ENCODE measurements around the gene RTP5. TPM values are rescaled to one million over a fixed set of nuclear protein-coding genes. Genes with fewer than 3 reads are reported as not detected.

RTP5 gene
- total RNA-seq, 6 donors from 2014 or later: 0.14 to 2.1 (median 0.69) TPM; not detected in 1

DNA sequence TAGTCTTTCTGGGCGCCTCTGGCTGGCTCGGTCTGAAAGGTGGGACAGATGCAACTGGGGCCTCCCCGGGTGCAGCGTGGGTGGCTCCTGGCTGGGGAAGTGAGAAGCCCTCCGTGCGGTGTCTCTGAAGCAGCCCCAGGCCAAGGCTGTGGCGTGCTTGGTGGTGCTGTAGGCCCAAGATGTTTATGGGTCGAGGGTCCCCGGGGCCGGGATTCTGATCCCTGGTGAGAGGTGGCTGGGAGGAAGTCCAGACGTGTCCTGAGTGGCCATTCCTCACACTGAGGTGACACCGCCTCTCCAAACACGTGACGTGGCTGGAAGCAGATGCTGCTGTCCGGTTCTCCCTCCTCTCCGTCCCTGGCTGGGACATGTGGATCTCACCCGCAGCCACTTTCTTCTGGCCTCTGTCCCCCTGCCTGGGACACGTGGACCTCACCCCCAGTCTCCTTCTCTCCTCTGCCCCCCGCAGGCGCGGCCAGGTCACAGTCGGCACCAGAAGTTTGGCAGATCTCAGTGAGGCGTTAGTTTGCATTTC is 12.6 kb downstream of the RTP5 start:
- WGBS, 2 donors: 17 to 19% methylated on average over 19 to 21 of the region's 23 CpGs
- H3K9me3 ChIP-seq: no peaks in the 10 kb centered on the region
- TF ChIP-seq POLR2AphosphoS5 (IDR thresholded peaks at IDR 0.05): peak in 1 of 2 donors; percentile 31
- TF ChIP-seq EP300 (IDR thresholded peaks at IDR 0.05): no peak
- DNase-seq: peak in 1 of 2 donors; percentile 75
- no peaks in the 10 kb centered on the region for H3K36me3 ChIP-seq
- ATAC-seq (ENCODE audit: low FRiP score in 2 of 2): peak; percentile 5 to 36
- H3K4me3 ChIP-seq: peak overlapping the region in 3 of 4 donors; percentile 65 to 73 (median 72)
- no peaks in the 10 kb centered on the region for H3K27me3 ChIP-seq
- H3K4me1 ChIP-seq: peaks cover 10 to 28% (median 18%) of the 10 kb centered on the region in 4 donors
- peak overlapping the region; percentile 25 to 82 (median 53) for H3K27ac ChIP-seq

DNA sequence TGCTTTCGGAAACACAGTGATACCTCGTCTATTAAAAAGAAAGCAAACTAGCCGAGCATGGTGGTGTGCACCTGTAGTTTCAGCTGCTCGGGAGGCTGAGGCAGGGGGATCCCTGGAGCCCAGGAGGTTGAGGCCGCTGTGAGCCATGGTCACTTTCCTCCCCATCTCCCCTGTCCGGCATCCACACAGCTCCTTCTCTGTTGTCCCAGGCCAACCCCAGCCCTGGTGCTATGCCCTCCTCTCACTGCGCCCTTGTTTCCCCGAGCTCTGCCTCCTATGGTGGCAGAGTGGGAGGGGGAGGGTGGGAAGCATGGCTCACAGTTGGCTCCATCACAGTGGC is 15.4 kb downstream of the RTP5 start:
- no peak overlapping the region for H3K4me3 ChIP-seq

DNA sequence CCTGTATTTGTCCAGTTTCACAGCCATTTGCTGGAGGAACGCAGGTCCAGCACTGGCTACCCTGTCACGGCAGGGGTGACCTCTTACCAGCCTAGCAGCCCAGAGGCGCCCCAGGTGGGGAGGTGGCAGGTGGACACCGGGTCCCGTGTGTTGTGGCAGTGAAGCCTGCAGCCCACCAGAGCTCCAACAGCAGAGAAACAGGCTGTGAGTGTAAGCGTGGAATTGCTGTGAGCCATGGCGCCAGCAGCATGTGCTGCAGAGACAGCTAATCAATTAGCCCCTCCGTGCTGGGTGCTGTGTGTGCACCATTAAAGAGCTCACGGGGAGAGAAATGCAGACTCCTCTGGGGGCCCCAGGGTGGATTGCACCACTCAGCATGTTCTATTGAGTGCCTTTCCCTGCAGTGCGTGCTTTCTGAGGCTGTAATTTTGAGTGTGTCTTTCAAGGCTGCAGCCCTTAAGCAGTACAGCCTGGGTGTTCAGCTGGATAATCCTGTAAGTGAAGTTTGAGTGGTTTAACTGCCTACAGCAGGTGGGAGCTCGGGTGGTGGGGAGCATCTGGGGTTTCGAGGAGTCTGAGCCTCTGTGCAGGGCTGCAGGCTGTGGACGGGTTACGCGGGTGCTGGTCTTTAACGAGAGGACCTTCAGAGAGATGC is 15.9 kb downstream of the RTP5 start:
- WGBS, 2 donors: 74 to 86% methylated on average over 14 to 16 of the region's 16 CpGs
- Histone ChIP-seq H3K27ac (no peak overlapping the region), H3K27me3 (no peaks in the 10 kb centered on the region), H3K4me3 (no peak overlapping the region), H3K36me3 (no peaks in the 10 kb centered on the region), H3K9me3 (no peaks in the 10 kb centered on the region), H3K4me1 (peaks cover 10 to 23% (median 16%) of the 10 kb centered on the region in 4 donors)
- TF ChIP-seq POLR2A (IDR thresholded peaks at IDR 0.05): no peak
- TF ChIP-seq, protein P1, sequence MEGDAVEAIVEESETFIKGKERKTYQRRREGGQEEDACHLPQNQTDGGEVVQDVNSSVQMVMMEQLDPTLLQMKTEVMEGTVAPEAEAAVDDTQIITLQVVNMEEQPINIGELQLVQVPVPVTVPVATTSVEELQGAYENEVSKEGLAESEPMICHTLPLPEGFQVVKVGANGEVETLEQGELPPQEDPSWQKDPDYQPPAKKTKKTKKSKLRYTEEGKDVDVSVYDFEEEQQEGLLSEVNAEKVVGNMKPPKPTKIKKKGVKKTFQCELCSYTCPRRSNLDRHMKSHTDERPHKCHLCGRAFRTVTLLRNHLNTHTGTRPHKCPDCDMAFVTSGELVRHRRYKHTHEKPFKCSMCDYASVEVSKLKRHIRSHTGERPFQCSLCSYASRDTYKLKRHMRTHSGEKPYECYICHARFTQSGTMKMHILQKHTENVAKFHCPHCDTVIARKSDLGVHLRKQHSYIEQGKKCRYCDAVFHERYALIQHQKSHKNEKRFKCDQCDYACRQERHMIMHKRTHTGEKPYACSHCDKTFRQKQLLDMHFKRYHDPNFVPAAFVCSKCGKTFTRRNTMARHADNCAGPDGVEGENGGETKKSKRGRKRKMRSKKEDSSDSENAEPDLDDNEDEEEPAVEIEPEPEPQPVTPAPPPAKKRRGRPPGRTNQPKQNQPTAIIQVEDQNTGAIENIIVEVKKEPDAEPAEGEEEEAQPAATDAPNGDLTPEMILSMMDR (IDR thresholded peaks at IDR 0.05): no peak
- no peak for TF ChIP-seq EP300 (IDR thresholded peaks at IDR 0.05)
- TF ChIP-seq POLR2AphosphoS5 (IDR thresholded peaks at IDR 0.05): no peak
- ATAC-seq (ENCODE audit: low FRiP score in 2 of 2) (no peak), DNase-seq (no peak)

More for the DNA sequence above, 15.4 kb downstream of the RTP5 start:
- Histone ChIP-seq H3K9me3 (no peaks in the 10 kb centered on the region), H3K36me3 (no peaks in the 10 kb centered on the region), H3K27me3 (no peaks in the 10 kb centered on the region), H3K4me1 (peaks cover 10 to 23% (median 16%) of the 10 kb centered on the region in 4 donors), H3K27ac (no peak overlapping the region)
- WGBS, 2 donors: 95 to 98% methylated on average over 8 of the region's 8 CpGs
- no peak for ATAC-seq (ENCODE audit: low FRiP score in 2 of 2)
- no peak for DNase-seq
- no peak for TF ChIP-seq POLR2AphosphoS5 (IDR thresholded peaks at IDR 0.05)
- TF ChIP-seq, protein P1 (IDR thresholded peaks at IDR 0.05): no peak
- no peak for TF ChIP-seq EP300 (IDR thresholded peaks at IDR 0.05)
- TF ChIP-seq POLR2A (IDR thresholded peaks at IDR 0.05): no peak

DNA sequence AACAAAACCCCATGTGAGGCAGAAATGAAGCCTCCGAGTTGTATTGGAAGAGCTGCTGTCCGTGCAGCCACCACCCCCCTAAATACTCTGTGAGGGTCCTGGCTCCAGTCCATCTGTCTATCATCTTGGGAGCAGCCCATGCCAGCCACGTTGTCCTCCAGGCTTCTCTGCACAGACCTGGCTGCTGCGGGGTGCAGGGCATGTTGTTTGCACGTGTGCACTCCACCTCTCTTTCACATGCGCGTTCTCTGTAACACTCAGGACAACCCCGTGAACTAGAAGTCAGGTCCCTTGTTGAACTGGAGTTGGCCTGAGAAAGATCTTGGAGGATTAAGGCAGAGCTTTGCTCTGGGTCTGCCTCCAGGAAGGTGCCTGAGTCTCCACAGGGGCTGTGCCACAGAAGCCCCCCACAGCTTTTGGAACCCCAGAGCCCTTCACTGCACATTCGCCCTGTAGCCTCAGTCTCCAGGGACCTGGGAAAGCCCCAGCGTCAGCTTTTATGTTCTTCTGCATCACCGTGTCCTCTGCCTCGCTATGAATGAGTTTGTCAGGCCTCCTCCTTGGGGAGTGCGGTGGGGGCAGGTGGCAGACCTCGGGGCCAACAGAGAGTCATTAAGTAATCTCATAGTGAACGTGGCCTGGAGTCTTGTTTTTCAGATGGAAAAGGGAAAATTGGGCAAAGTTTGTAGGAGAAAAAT is 16.6 kb downstream of the RTP5 start:
- H3K36me3 ChIP-seq: no peaks in the 10 kb centered on the region
- TF ChIP-seq, protein P1 (IDR thresholded peaks at IDR 0.05): no peak
- TF ChIP-seq EP300 (IDR thresholded peaks at IDR 0.05) (no peak), POLR2A (IDR thresholded peaks at IDR 0.05) (no peak), POLR2AphosphoS5 (IDR thresholded peaks at IDR 0.05) (no peak)
- ATAC-seq (ENCODE audit: low FRiP score in 2 of 2) (no peak), DNase-seq (no peak)
- no peak overlapping the region for H3K4me3 ChIP-seq
- H3K27ac ChIP-seq: no peak overlapping the region
- no peaks in the 10 kb centered on the region for H3K9me3 ChIP-seq
- H3K4me1 ChIP-seq: peaks cover 10 to 16% (median 14%) of the 10 kb centered on the region in 4 donors
- 73 to 83% methylated on average over 13 to 15 of the region's 15 CpGs for WGBS, 2 donors
- H3K27me3 ChIP-seq: no peaks in the 10 kb centered on the region

DNA sequence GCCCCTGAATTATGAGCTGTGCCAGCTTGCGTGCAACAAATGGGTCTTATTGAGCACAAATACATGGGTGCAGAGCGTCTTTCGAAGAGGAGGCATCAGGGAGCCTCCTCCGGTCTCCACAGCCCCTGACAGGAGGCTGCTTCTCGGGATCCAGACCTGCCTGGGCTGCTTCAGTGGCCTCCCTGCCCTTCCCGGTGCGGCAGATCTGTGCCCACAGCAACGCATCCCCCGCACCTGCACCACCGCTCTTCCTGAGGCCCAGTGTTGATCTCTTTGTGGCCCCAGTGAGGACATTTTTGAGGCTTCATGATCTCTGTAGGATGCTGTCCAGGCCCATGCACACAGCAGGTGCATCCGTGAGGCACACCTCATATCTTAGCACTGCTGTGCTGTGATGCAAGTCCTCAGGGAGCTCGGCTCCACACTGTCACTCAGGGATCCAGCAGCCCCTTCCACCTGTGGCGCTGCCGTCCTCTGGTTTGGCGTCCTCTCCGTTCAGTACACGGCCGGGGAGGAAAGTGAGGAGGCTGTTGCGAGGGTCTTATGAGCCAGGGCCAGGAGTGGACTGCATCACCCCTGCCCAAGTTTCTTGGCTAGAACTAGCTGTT is 17.4 kb downstream of the RTP5 start:
- 94 to 95% methylated on average over 12 to 19 of the region's 19 CpGs for WGBS, 2 donors
- no peaks in the 10 kb centered on the region for H3K27me3 ChIP-seq
- no peak for DNase-seq

More for the DNA sequence above, 17.4 kb downstream of the RTP5 start:
- no peaks in the 10 kb centered on the region for H3K9me3 ChIP-seq
- H3K36me3 ChIP-seq: no peaks in the 10 kb centered on the region
- TF ChIP-seq, protein P1 (IDR thresholded peaks at IDR 0.05): no peak
- no peak for TF ChIP-seq EP300 (IDR thresholded peaks at IDR 0.05)
- no peak for TF ChIP-seq POLR2AphosphoS5 (IDR thresholded peaks at IDR 0.05)
- no peak for TF ChIP-seq POLR2A (IDR thresholded peaks at IDR 0.05)
- no peak overlapping the region for H3K4me3 ChIP-seq
- H3K27ac ChIP-seq: no peak overlapping the region
- no peak for ATAC-seq (ENCODE audit: low FRiP score in 2 of 2)
- H3K4me1 ChIP-seq: peaks cover 5 to 13% (median 7%) of the 10 kb centered on the region in 4 donors

Data from upper lobe of left lung (tissue), 6 donors.